GM12878 (cell line): ENCODE measurements around the gene EOMES. TPM values are rescaled to one million over a fixed set of nuclear protein-coding genes. Genes with fewer than 3 reads are reported as not detected.

Experiments used
- ATAC-seq: fragments of 200-7000 bp; cut with Tn5 transposase; 3 replicates; pipeline ENCODE4 v1.9.1; 2020; ENCODE audit warnings: mild to moderate bottlenecking, moderate library complexity
- BruUV-seq: library from RNA; stranded (reverse); fragments of 400-500 nt; replicated peaks from 2 replicates; lab custom pipeline; 2021; lab: Mats Ljungman, UMichigan
- CTCF ChIA-PET: fragments of 300-600 bp; sonication (Branson Sonifier 250); formaldehyde crosslinking; extraction: SDS; loops from one replicate; lab custom pipeline; 2021; ENCODE audit warnings: inconsistent platforms; lab: Yijun Ruan, JAX
- POLR2A ChIA-PET: fragments of 350-600 bp; formaldehyde crosslinking; extraction: SDS; loops from one replicate; lab custom pipeline; 2021; ENCODE audit warnings: inconsistent platforms; lab: Charles Lee
- RAD21 ChIA-PET: fragments of 300-600 bp; sonication (Branson Sonifier 250); formaldehyde crosslinking; loops from one replicate; lab custom pipeline; 2023; ENCODE audit warnings: antibody characterized with exemption; ENCODE audit not compliant: unreplicated experiment; lab: Charles Lee
- SMC1A ChIA-PET: fragments of 300-600 bp; sonication (Branson Sonifier 250); formaldehyde crosslinking; loops from one replicate; lab custom pipeline; 2023; ENCODE audit not compliant: unreplicated experiment, uncharacterized antibody; lab: Charles Lee
- DNase-seq: peaks from one replicate; pipeline ENCODE4 v3.0.0-alpha.2; 2011; ENCODE audit warnings: low read depth, low spot score
- FAIRE-seq: peaks from 3 replicates; lab custom pipeline; 2011; peaks lifted over from hg19 to GRCh38; lab: Jason Lieb, UNC
- H2AFZ ChIP-seq: 2 replicates; pipeline ENCODE4 v1.6.0; 2011; ENCODE audit warnings: low read depth, low read length, control low read depth; ENCODE audit not compliant: control insufficient read depth
- H3K27ac ChIP-seq: 2 replicates; pipeline ENCODE4 v1.5.1; 2011; ENCODE audit warnings: control low read depth; ENCODE audit not compliant: control insufficient read depth, insufficient read depth
- H3K27me3 ChIP-seq, 2 experiments: replicated peaks in 1 of 2; 2 replicates each; pipeline versions ENCODE4 v1.6.0 to v1.6.1; 2011; ENCODE audit warnings: low read length in 1 of 2; ENCODE audit not compliant: control insufficient read depth in 2 of 2, insufficient read depth in 2 of 2
- H3K36me3 ChIP-seq, 2 experiments: 2 replicates each; pipeline ENCODE4 v1.5.1; 2011; ENCODE audit warnings: low read length in 1 of 2; ENCODE audit not compliant: control insufficient read depth in 2 of 2, insufficient read depth in 2 of 2
- H3K4me1 ChIP-seq: 2 replicates; pipeline ENCODE4 v1.6.1; 2011; ENCODE audit warnings: mild to moderate bottlenecking, low read length, moderate library complexity, mixed read lengths; ENCODE audit not compliant: control insufficient read depth, insufficient read depth
- H3K4me2 ChIP-seq: 2 replicates; pipeline ENCODE4 v1.6.0; 2011; ENCODE audit warnings: control low read depth; ENCODE audit not compliant: control insufficient read depth, insufficient read depth
- H3K4me3 ChIP-seq: fragments of 200-600 bp; sonication (generic); 2 replicates; pipeline ENCODE4 v1.5.1; 2016
- H3K79me2 ChIP-seq: 2 replicates; pipeline ENCODE4 v1.6.0; 2011; ENCODE audit warnings: low read length; ENCODE audit not compliant: control insufficient read depth, insufficient read depth
- H3K9ac ChIP-seq: 2 replicates; pipeline ENCODE4 v1.8.0; 2011; ENCODE audit warnings: low read length, control low read depth, mixed read lengths; ENCODE audit not compliant: control insufficient read depth, insufficient read depth
- H3K9me3 ChIP-seq: replicated peaks from 3 replicates; pipeline ENCODE4 v1.5.1; 2011; ENCODE audit warnings: mild to moderate bottlenecking, low read length; ENCODE audit not compliant: control insufficient read depth, insufficient read depth
- H4K20me1 ChIP-seq: 2 replicates; pipeline ENCODE4 v1.6.0; 2011; ENCODE audit not compliant: control insufficient read depth, insufficient read depth
- ASH2L ChIP-seq: fragments of 300-600, 200-600 bp; sonication (generic); IDR thresholded peaks from 2 replicates; pipeline ENCODE4 v1.6.1; 2017; ENCODE audit warnings: low read depth, mild to moderate bottlenecking, borderline replicate concordance
- BACH1 ChIP-seq: fragments of 450-650 bp; IDR thresholded peaks from 2 replicates; pipeline ENCODE4 v1.6.1; 2017; ENCODE audit warnings: mild to moderate bottlenecking, borderline replicate concordance
- BCLAF1 ChIP-seq: fragments of 450-650 bp; IDR thresholded peaks from 2 replicates; pipeline ENCODE4 v1.6.1; 2017; ENCODE audit warnings: antibody characterized with exemption, mild to moderate bottlenecking, moderate library complexity
- GATAD2B ChIP-seq: fragments of 450-650 bp; conservative IDR thresholded peaks from 2 replicates; pipeline ENCODE4 v1.6.1; 2017; ENCODE audit warnings: low read depth, mild to moderate bottlenecking, moderate library complexity
- HDAC2 ChIP-seq: fragments of 200-600 bp; sonication (generic); IDR thresholded peaks from 2 replicates; pipeline ENCODE4 v1.6.1; 2017
- JUNB ChIP-seq: IDR thresholded peaks from 2 replicates; pipeline ENCODE4 v1.6.1; 2016; ENCODE audit warnings: antibody characterized with exemption, mild to moderate bottlenecking
- LARP7 ChIP-seq: fragments of 450-650 bp; IDR thresholded peaks from 2 replicates; pipeline ENCODE4 v1.6.1; 2017; ENCODE audit warnings: mild to moderate bottlenecking
- NR2F1 ChIP-seq: fragments of 450-650 bp; conservative IDR thresholded peaks from 2 replicates; pipeline ENCODE4 v1.6.1; 2017; ENCODE audit warnings: mild to moderate bottlenecking
- PAX5 ChIP-seq: IDR thresholded peaks from 2 replicates; pipeline ENCODE4 v1.6.1; 2011; ENCODE audit warnings: low read depth, low read length, borderline replicate concordance
- PML ChIP-seq: IDR thresholded peaks from 2 replicates; pipeline ENCODE4 v1.6.1; 2012; ENCODE audit warnings: low read length, inconsistent platforms
- SMAD1 ChIP-seq: fragments of 450-650 bp; IDR thresholded peaks from 2 replicates; pipeline ENCODE4 v1.6.1; 2018; ENCODE audit warnings: mild to moderate bottlenecking, low read depth; ENCODE audit not compliant: partially characterized antibody
- SREBF1 ChIP-seq: IDR thresholded peaks from 2 replicates; pipeline ENCODE4 v1.6.1; 2012; ENCODE audit warnings: mild to moderate bottlenecking, low read length
- SRF ChIP-seq, 2 experiments: IDR thresholded peaks; 2 replicates each; pipeline ENCODE4 v1.6.1; 2011; ENCODE audit warnings: low read depth in 2 of 2, low read length in 2 of 2, mild to moderate bottlenecking in 1 of 2, moderate library complexity in 1 of 2
- SUZ12 ChIP-seq: fragments of 200-600 bp; sonication (generic); IDR thresholded peaks from one replicate; pipeline ENCODE4 v1.6.1; 2018; ENCODE audit warnings: antibody characterized with exemption, mild to moderate bottlenecking; ENCODE audit not compliant: unreplicated experiment
- TBL1XR1 ChIP-seq: IDR thresholded peaks from 2 replicates; pipeline ENCODE4 v1.6.1; 2012; ENCODE audit warnings: low read depth, low read length, improper control_type of control experiment
- ZNF217 ChIP-seq: fragments of 450-650 bp; IDR thresholded peaks from 2 replicates; pipeline ENCODE4 v1.6.1; 2017; ENCODE audit warnings: antibody characterized with exemption, mild to moderate bottlenecking
- ZNF24 ChIP-seq: fragments of 450-650 bp; IDR thresholded peaks from 2 replicates; pipeline ENCODE4 v1.6.1; 2017; ENCODE audit warnings: antibody characterized with exemption, mild to moderate bottlenecking
- WGBS: methylation state at CpG from one replicate; pipeline ENCODE4 v1.1.6; 2016; ENCODE audit warnings: low lambda C conversion rate; ENCODE audit not compliant: insufficient replicate concordance, insufficient coverage; ENCODE audit errors: missing lambda C conversion rate; 5-methylcytosine and 5-hydroxymethylcytosine counted together
- in situ Hi-C: fragments of 300-500 bp; cut with MboI; formaldehyde crosslinking; loops from 9 replicates; pipeline ENCODE4 v1.14.3; 2018; ENCODE audit warnings: mixed read lengths
- intact Hi-C: fragments of 100-400 bp; cut with micrococcal nuclease; formaldehyde crosslinking; loops from one replicate; pipeline ENCODE4 v1.14.2; 2022; ENCODE audit not compliant: unreplicated experiment
- polyA plus RNA-seq, 11 experiments: library from polyadenylated mRNA; depleted of rRNA in 4 of 11; unstranded in 6 of 11; stranded (reverse) in 5 of 11; fragments of >200 nt; fragmentation: Nextera tagmentation in 4 of 11; fragmentation: Illumina TruSeq in 1 of 11; extraction: Ambion mirVana in 4 of 11; extraction: Trizol in 1 of 11; gene quantifications; 1 replicate in 1 of 11; 2 replicates in 10 of 11; pipeline versions ENCODE4 v1.2.1 to v1.2.3, GENCODE V29; 2011 to 2016; ENCODE audit warnings: inconsistent platforms in 2 of 11, missing spikeins in 2 of 11, low read depth in 1 of 11
- total RNA-seq, 4 experiments: library from RNA; depleted of rRNA in 3 of 4; stranded (reverse); fragments of >200 nt in 3 of 4; fragmentation: Illumina TruSeq in 1 of 4; extraction: Trizol in 1 of 4; gene quantifications; 2 replicates each; pipeline versions ENCODE4 v1.2.1 to v1.2.3, GENCODE V29; 2013 to 2021
- TF ChIP-seq, protein P1 (sequence below): IDR thresholded peaks from 2 replicates; pipeline ENCODE4 v1.6.1; 2012; ENCODE audit warnings: low read depth, low read length, improper control_type of control experiment
- TF ChIP-seq, protein P2 (sequence below): fragments of 450-650 bp; IDR thresholded peaks from 2 replicates; pipeline ENCODE4 v1.6.1; 2016; ENCODE audit warnings: mild to moderate bottlenecking

The EOMES gene
- total and polyA plus RNA-seq, 10 of the 15 experiments (the other 5 are each of a cell fraction or from before 2014, with no cell fraction given) = 1.5 to 178 (median 4.5) TPM

- BruUV-seq = no TSS peak
- peaks cover 2 to 22% of the 10 kb centered on the region in 2 experiments for H3K27me3 ChIP-seq
- 23% methylated on average over 51 of the region's 52 CpGs for WGBS
- intact Hi-C loops (loop anchor here (5.0 kb wide), 2 partner anchors 322 to 407 kb away; no protein-coding TSS in a partner anchor), in situ Hi-C loops (loop anchor here (5.0 to 10.0 kb wide), 2 partner anchors 420 to 617 kb away; no protein-coding TSS in a partner anchor)
- no peaks in the 10 kb centered on the region for H3K9me3 ChIP-seq
- H3K4me3 ChIP-seq = no peak overlapping the region
- POLR2A ChIA-PET = interaction anchor here (0.5 to 1.5 kb wide), 11 partner anchors 33 to 1932 kb away, joined by 3 to 7 read pairs (median 4); partner anchors contain the start of genes AZI2, NGLY1 and ZCWPW2
- CTCF ChIA-PET = interaction anchor here (0.8 to 3.3 kb wide), 5 partner anchors 10 to 613 kb away, joined by 3 to 32 read pairs (median 6); no protein-coding TSS in a partner anchor
- H3K4me1 ChIP-seq = no peaks in the 10 kb centered on the region
- no peaks in the 10 kb centered on the region for H3K79me2 ChIP-seq
- no peak overlapping the region for H3K9ac ChIP-seq
- 0 out of 2 replicates have a peak overlapping the region, but pooled peaks have one; percentile 30 for H3K4me2 ChIP-seq
- ATAC-seq (peak; percentile 49), DNase-seq (no peak), FAIRE-seq (no peak)
- H3K27ac ChIP-seq = no peak overlapping the region
- no peak overlapping the region for H2AFZ ChIP-seq
- no peaks in the 10 kb centered on the region for H4K20me1 ChIP-seq
- SMC1A ChIA-PET = interaction anchor here (0.9 to 11.7 kb wide), 12 partner anchors 209 to 634 kb away, joined by 3 to 139 read pairs (median 6); partner anchors contain the start of genes AZI2 and ZCWPW2
- H3K36me3 ChIP-seq = no peaks in the 10 kb centered on the region
- RAD21 ChIA-PET = interaction anchor here (0.6 to 11.7 kb wide), 13 partner anchors 9 to 630 kb away, joined by 3 to 170 read pairs (median 5); no protein-coding TSS in a partner anchor
- TF ChIP-seq, protein P1, sequence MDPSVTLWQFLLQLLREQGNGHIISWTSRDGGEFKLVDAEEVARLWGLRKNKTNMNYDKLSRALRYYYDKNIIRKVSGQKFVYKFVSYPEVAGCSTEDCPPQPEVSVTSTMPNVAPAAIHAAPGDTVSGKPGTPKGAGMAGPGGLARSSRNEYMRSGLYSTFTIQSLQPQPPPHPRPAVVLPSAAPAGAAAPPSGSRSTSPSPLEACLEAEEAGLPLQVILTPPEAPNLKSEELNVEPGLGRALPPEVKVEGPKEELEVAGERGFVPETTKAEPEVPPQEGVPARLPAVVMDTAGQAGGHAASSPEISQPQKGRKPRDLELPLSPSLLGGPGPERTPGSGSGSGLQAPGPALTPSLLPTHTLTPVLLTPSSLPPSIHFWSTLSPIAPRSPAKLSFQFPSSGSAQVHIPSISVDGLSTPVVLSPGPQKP = no peak
- TF ChIP-seq SREBF1 (no peak), BCLAF1 (no peak), PAX5 (no peak), JUNB (no peak), SRF (IDR thresholded peaks at IDR 0.05; ENCODE audit: low read depth in 2 of 2, low read length in 2 of 2) (no peak), BACH1 (0 out of 2 replicates have a peak, but pooled peaks have one; percentile 17), GATAD2B (0 out of 2 replicates have a peak, but pooled peaks have one; percentile 48), SMAD1 (no peak), ASH2L (no peak), ZNF24 (no peak), ZNF217 (0 out of 2 replicates have a peak, but pooled peaks have one; percentile 18), SUZ12 (no peak), PML (no peak), NR2F1 (0 out of 2 replicates have a peak, but pooled peaks have one; percentile 14), TBL1XR1 (no peak), HDAC2 (no peak), LARP7 (peak; percentile 61; the same call in 1 of the 2 replicates)
- TF ChIP-seq, protein P2, sequence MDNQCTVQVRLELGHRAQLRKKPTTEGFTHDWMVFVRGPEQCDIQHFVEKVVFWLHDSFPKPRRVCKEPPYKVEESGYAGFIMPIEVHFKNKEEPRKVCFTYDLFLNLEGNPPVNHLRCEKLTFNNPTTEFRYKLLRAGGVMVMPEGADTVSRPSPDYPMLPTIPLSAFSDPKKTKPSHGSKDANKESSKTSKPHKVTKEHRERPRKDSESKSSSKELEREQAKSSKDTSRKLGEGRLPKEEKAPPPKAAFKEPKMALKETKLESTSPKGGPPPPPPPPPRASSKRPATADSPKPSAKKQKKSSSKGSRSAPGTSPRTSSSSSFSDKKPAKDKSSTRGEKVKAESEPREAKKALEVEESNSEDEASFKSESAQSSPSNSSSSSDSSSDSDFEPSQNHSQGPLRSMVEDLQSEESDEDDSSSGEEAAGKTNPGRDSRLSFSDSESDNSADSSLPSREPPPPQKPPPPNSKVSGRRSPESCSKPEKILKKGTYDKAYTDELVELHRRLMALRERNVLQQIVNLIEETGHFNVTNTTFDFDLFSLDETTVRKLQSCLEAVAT = peak; percentile 81; the same call in 1 of the 2 replicates
Measured at GRCh38 chr3:27714692-27715453, 7.2 kb downstream of the EOMES start.
